Right lobe of liver (tissue), 6 donors: ENCODE results near the gene TBC1D1. TPM values are rescaled to one million over a fixed set of nuclear protein-coding genes. Genes with fewer than 3 reads are reported as not detected.
A peak's percentile ranks its signal among the peaks of the same experiment; 100 is the strongest.

Source experiments
- ATAC-seq, 4 donors: fragments of 200-7000 bp; cut with Tn5 transposase; one replicate each; pipeline ENCODE4 v1.9.1; 2020; ENCODE audit warnings: mild to moderate bottlenecking in 4 of 4, moderate library complexity in 4 of 4
- DNase-seq, 3 donors: peaks; one replicate each; pipeline ENCODE4 v3.0.0-alpha.2; 2020
- H3K27ac ChIP-seq, 3 donors: fragments of 200-600 bp; one replicate each; pipeline ENCODE4 v1.8.0; 2022
- H3K27me3 ChIP-seq, 2 donors: fragments of 200-600 bp; one replicate each; pipeline ENCODE4 v1.8.0; 2022
- H3K36me3 ChIP-seq, 4 donors: fragments of 200-600 bp; sonication (generic) in 1 of 4; one replicate each; pipeline versions ENCODE4 v1.5.1 to v1.8.0; 2017 to 2022; ENCODE audit warnings: control low read depth in 1 of 4
- H3K4me1 ChIP-seq, 4 donors: fragments of 200-600 bp; sonication (generic) in 1 of 4; one replicate each; pipeline versions ENCODE4 v1.5.1 to v1.8.0; 2017 to 2022; ENCODE audit warnings: control low read depth in 1 of 4
- H3K4me3 ChIP-seq, 3 donors: fragments of 200-600 bp; one replicate each; pipeline ENCODE4 v1.8.0; 2022
- H3K9me3 ChIP-seq, 4 donors: fragments of 200-600 bp; sonication (generic) in 1 of 4; one replicate each; pipeline versions ENCODE4 v1.5.1 to v1.8.0; 2017 to 2022; ENCODE audit warnings: control low read depth in 1 of 4
- POLR2A ChIP-seq: fragments of 450-650 bp; IDR thresholded peaks from one replicate; pipeline ENCODE4 v1.6.1; 2017; ENCODE audit warnings: antibody characterized with exemption, mild to moderate bottlenecking
- WGBS: methylation state at CpG from one replicate; pipeline ENCODE4 v1.1.6; 2018; ENCODE audit warnings: low coverage, low lambda C conversion rate; ENCODE audit not compliant: insufficient coverage; ENCODE audit errors: missing lambda C conversion rate; 5-methylcytosine and 5-hydroxymethylcytosine counted together
- intact Hi-C, 2 donors: fragments of 100-400 bp; cut with DNase I; formaldehyde crosslinking; loops; one replicate each; pipeline versions ENCODE4 v1.11.2 to v1.14.1; 2022
- total RNA-seq, 6 experiments: library from RNA; depleted of rRNA in 2 of 6; stranded (reverse); fragments of >200 nt in 2 of 6; fragmentation: NEBNext Ultra II Directional in 3 of 6; extraction: Animal tissue kit (Norgen Biotek cat#: 25700) in 3 of 6; gene quantifications; one replicate each; pipeline versions ENCODE4 v1.1.0 to v1.2.4, GENCODE V29; 2016 to 2023
- TF ChIP-seq, protein P1 (sequence below), 4 donors: fragments of 200-600 bp in 3 of 4; fragments of 450-650 bp in 1 of 4; IDR thresholded peaks; one replicate each; pipeline versions ENCODE4 v1.5.1 to v1.8.0; 2016 to 2022; ENCODE audit warnings: antibody characterized with exemption in 4 of 4, mild to moderate bottlenecking in 2 of 4
- donor health status: DM: no; HTN: yes; CAD: no.
- donor health status: DM: no; HTN: no; CAD: no.
- donor health status: DM: no; HTN: no; CAD: no.
- donor health status: DM: no; HTN: yes; CAD: no.
- donor health status: DM: no; HTN: yes; CAD: no.

TBC1D1 gene
- total RNA-seq, 6 experiments from 2014 or later: 21.2 to 67.5 (median 35.8) TPM

GRCh38 chr4:38167973-38168372, 277.1 kb downstream of the TBC1D1 start:
- WGBS: 88% methylated on average over 1 of the region's 4 CpGs
- DNase-seq: peak in 1 of 3 donors; percentile 14
- no peak for ATAC-seq
- TF ChIP-seq, protein P1, sequence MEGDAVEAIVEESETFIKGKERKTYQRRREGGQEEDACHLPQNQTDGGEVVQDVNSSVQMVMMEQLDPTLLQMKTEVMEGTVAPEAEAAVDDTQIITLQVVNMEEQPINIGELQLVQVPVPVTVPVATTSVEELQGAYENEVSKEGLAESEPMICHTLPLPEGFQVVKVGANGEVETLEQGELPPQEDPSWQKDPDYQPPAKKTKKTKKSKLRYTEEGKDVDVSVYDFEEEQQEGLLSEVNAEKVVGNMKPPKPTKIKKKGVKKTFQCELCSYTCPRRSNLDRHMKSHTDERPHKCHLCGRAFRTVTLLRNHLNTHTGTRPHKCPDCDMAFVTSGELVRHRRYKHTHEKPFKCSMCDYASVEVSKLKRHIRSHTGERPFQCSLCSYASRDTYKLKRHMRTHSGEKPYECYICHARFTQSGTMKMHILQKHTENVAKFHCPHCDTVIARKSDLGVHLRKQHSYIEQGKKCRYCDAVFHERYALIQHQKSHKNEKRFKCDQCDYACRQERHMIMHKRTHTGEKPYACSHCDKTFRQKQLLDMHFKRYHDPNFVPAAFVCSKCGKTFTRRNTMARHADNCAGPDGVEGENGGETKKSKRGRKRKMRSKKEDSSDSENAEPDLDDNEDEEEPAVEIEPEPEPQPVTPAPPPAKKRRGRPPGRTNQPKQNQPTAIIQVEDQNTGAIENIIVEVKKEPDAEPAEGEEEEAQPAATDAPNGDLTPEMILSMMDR (IDR thresholded peaks at IDR 0.05): no peak
- TF ChIP-seq POLR2A: no peak
- H3K36me3 ChIP-seq: no peaks in the 10 kb centered on the region
- H3K27me3 ChIP-seq: no peaks in the 10 kb centered on the region
- intact Hi-C loops: no loop called here
- peaks cover 0 to 13% (median 0%) of the 10 kb centered on the region in 4 donors for H3K4me1 ChIP-seq
- H3K4me3 ChIP-seq: no peak overlapping the region
- H3K9me3 ChIP-seq: no peaks in the 10 kb centered on the region
- no peak overlapping the region for H3K27ac ChIP-seq

- intact Hi-C loops: no loop called here
- no peak for DNase-seq
Observed at GRCh38 chr4:38169524-38169923, 278.6 kb downstream of the TBC1D1 start.

DNA sequence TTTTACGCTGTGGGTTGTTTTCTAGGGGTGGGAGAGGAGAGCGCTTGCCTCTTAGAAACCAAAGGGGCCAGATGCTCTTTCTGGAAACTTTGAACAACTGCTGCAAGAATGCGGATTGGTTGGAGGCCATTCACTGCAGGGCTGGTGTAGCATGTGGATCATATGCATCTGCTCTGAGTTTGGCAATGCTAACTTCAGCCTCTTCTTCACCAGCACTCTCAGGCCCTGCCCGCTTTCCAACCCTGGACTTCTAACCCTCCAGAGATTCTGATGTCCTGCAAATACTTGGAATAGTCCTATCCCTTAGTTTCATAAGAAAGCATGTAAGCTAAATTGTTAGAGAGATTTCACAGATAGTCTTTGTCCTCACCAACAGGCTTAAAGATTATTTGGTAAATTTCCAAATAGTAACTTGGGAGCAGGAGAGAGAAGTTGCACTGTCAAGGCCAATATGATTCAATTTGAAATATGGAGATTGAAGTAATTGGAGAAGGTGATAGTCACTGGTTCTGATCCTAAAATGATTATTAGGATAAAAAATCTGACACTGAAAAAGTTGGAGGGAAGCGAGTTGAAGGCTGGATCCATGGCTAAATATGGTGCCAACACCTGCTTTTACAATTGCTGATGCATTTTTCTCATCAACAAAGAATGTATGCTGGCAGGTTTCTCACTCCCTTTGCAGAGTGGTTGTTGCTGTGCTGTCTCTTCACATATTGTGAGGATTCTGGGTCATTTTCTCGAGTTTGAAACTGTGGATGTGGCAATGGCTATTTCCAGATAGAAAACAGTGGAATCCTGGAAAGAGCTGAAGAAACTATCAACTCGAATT, 279.7 kb downstream of the TBC1D1 start:
- no peaks in the 10 kb centered on the region for H3K9me3 ChIP-seq
- intact Hi-C loops: loop anchor here in 1 of 2 donors (10.0 kb wide), 1 partner anchor 96 kb away; no protein-coding TSS in a partner anchor

More at GRCh38 chr4:38169524-38169923, 278.6 kb downstream of the TBC1D1 start:
- TF ChIP-seq POLR2A: no peak
- TF ChIP-seq, protein P1 (IDR thresholded peaks at IDR 0.05): peak in 3 of 4 donors; percentile 13 to 40 (median 28)
- peaks cover 0 to 6% (median 0%) of the 10 kb centered on the region in 4 donors for H3K4me1 ChIP-seq
- H3K27ac ChIP-seq: no peak overlapping the region
- no peaks in the 10 kb centered on the region for H3K27me3 ChIP-seq
- no peak overlapping the region for H3K4me3 ChIP-seq
- 38% methylated on average over 5 of the region's 5 CpGs for WGBS
- peak; percentile 51 to 69 (median 66) for ATAC-seq
- no peaks in the 10 kb centered on the region for H3K9me3 ChIP-seq
- H3K36me3 ChIP-seq: no peaks in the 10 kb centered on the region

GRCh38 chr4:38172078-38172477, 281.2 kb downstream of the TBC1D1 start:
- H3K36me3 ChIP-seq: no peaks in the 10 kb centered on the region
- intact Hi-C loops: loop anchor here in 1 of 2 donors (10.0 kb wide), 1 partner anchor 97 kb away; no protein-coding TSS in a partner anchor

More for the DNA sequence above, 279.7 kb downstream of the TBC1D1 start:
- ATAC-seq (no peak), DNase-seq (no peak)
- H3K4me3 ChIP-seq: no peak overlapping the region
- peaks cover 0 to 6% (median 0%) of the 10 kb centered on the region in 4 donors for H3K4me1 ChIP-seq
- no peaks in the 10 kb centered on the region for H3K27me3 ChIP-seq
- H3K36me3 ChIP-seq: no peaks in the 10 kb centered on the region
- WGBS: 81% methylated on average over 5 of the region's 7 CpGs
- no peak overlapping the region for H3K27ac ChIP-seq
- no peak for TF ChIP-seq POLR2A
- TF ChIP-seq, protein P1 (IDR thresholded peaks at IDR 0.05): no peak

More at GRCh38 chr4:38172078-38172477, 281.2 kb downstream of the TBC1D1 start:
- DNase-seq (no peak), ATAC-seq (peak in 1 of 4 donors; percentile 9)
- Histone ChIP-seq H3K9me3 (no peaks in the 10 kb centered on the region), H3K27ac (no peak overlapping the region), H3K27me3 (no peaks in the 10 kb centered on the region), H3K4me1 (peaks cover 0 to 10% (median 3%) of the 10 kb centered on the region in 4 donors), H3K4me3 (no peak overlapping the region)
- TF ChIP-seq, protein P1 (IDR thresholded peaks at IDR 0.05): no peak
- TF ChIP-seq POLR2A: no peak
- WGBS: 69% methylated on average over 6 of the region's 6 CpGs
